Pulmonary artery endothelial cell (primary cell): ENCODE results near the gene UBE2H. TPM values are rescaled to one million over a fixed set of nuclear protein-coding genes. Genes with fewer than 3 reads are reported as not detected.
"Not testable (repeated sequence)": the region's sequence is repeated elsewhere in the genome, so short reads cannot be mapped to it uniquely, and the experiment has no call there.

Experiments
- DNase-seq: peaks from one replicate; pipeline ENCODE4 v3.0.0-alpha.2; 2011; ENCODE audit warnings: low read depth, low spot score
- total RNA-seq: library from RNA; depleted of rRNA; stranded (reverse); fragments of >200 nt; gene quantifications from 2 replicates; pipeline ENCODE4 v1.2.3, GENCODE V29; 2014

Gene UBE2H
- total RNA-seq, 1 donor from 2014 or later, result 83.2 TPM

DNA sequence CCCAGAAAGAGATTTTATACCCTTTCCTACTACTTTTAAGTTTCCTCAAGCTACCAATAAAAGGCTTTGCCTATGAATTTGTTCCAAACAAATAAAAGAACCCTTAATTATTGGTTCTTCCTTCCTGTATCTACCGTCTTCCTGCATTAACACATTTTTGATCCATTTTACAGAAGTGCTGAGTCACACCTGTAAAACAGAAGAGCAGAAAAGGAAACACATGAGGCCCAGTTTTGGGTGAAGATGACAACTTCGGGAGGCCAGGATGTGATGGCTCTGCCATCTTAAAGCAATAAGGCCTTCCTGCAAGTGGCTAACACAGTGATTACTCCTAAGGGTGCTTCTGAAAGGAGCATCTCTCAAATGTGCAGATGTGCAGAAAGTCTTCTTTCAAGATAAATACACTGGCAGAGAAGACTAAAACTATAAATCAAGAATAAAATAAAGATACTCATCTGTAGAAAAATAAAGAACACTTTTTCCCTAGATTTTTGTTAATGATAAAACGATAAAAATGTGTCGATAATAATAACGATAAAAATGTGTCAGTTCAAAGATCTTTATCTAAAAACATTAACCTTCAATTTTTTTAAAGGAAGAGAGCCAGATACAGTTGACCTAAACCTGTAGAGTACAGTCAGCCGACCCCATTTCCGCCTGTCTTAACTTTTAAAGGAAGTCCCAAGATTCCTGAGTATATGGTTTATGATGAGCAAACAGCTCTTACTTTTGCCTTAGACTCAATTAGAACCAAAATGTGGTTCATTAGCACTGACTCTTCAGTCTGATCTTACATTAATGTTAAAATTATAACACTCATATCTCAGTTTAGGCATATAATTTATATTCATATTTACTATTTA is 108.6 kb downstream of the UBE2H start:
- DNase-seq, result no peak

DNA sequence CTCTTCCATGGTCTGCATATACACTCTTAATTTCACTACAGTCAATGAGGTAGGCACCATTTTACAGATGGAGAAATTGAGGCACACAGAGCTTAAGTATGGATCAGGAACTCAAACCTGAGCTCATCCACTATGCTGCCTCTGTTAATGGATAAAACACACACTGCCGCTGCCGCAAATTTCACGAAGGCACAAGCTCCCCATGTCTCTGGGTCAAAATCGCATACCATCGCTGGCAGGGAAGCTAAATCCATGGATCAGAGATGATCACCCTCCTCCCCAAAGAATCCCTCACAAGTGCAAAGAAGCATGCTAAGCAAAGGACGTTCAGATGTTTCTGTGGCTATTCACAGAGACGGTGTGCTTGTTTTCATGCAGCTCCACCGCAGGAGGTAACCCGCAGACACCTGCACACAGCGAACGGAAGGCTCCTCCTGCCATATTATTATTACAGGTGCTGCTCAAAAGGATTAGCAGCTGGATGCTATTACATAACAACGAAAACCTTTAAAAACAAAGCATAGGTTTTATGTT is 109.3 kb downstream of the UBE2H start:
- DNase-seq, result no peak

DNA sequence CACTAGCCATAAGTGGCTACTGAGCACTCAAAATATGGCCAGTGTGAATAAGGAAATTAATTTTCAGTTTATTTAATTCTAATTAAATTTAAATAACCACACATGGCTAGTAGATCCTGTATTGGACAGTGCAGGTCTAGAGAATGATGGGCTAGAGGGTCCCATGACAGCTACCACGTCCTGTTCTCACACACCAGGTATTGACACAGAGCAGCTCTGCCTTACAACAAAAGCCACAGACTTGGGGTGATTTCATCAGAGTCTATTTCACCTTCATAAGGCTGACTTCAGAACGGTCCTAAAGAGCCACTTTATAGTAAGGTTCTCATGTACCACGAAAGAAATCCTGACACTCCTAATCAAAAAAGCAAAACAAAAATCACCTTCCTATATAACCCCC is 111.3 kb downstream of the UBE2H start:
- DNase-seq, result no peak

DNA sequence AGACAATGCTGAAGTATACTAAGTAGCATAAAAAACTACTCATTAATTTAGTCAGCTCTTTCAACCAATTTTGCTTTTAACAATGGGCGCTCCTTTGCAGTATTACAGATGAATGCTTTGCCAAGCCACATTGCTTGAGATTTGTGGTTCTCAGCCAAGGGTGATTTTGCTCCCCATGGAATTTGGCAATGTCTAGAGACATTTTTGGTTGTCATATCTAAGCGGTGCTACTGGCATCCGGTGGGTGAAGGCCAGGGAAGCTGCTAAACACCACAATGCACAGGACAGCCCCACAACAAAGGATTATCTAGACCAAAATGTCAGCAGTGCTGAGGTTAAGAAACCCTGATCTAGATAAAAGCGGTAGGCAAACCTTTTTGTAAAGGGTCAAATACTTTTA is 112.0 kb downstream of the UBE2H start:
- DNase-seq, result no peak

DNA sequence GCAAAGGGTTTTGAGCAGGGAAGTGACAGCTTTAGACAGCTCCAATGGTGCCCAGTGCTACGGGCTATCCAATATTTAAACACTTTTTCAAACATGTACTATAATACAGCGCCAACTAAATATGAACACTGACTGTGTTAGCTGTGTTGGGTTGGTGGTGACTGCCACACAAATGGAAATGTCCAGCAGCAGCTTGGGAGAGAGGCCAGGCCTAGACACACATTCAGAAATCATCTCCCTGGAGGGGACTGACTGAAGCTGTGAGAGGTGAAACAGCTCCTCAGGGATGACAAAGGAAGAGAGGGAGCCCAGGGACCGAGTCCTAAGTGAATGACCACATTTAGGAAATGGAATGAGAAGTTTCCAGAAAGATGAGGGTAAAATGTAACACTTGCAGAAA is 115.8 kb downstream of the UBE2H start:
- DNase-seq, result no peak

DNA sequence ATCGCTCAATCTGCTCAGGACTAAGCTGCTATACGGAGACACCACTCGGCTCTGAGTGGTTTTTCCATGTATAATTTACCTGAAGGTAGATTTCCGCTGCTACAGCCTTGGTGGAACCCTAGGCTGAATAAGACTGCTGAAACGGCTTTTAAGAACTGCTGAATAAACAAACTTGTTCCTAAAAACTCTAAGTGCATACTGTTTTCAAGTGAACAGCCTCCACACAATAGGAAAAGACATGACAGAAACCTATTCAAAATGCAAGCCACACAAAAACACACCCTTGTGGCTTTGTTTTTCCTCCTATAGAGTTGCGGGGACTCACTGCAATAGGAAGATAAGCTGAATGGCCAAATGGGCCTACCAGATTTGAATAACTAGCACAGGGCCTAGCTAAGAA is 117.2 kb downstream of the UBE2H start:
- no peak for DNase-seq

DNA sequence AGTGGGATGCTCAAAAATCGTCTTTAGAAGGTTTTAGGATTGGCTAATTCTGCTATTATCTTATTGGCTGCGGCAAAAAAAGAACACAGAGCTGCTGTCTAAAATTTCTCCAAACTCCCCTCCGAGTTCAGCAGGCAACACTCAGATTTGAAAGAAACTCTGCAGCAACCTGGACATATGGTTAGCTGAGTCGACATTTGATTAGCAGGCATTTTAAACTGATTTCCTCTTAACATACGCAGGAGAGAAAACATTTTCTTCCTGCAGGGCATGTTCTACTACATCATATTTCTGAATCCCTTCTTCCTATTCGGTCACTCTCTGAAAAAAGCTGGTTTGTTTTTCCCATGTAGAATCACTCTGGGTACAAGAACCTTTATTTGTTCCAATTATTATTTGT is 119.4 kb downstream of the UBE2H start:
- not testable (repeated sequence) for DNase-seq

DNA sequence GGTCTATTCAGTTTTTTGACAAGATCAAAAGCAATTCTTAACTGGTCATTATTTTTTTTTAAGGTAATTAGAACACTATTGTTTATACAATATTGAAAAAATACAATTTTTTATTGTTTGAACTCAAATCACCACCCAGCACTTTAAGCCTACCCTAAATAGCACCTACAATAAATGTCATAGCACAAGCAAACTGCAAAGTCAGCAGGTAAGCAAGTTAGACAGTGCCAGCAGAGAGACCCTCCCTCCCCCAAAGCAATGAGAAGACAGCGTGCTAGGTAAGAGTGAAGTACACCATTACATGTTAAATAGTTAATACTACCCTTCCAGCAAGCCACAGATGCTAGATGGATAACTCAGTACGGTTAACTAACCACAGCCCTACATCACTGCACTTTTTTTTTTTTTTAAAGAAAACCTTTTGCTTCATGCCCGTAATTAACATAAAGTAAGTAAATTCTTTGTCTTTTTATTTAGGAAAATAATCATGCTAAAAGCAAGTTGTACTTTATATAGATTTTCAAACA is 120.0 kb downstream of the UBE2H start:
- no peak for DNase-seq

DNA sequence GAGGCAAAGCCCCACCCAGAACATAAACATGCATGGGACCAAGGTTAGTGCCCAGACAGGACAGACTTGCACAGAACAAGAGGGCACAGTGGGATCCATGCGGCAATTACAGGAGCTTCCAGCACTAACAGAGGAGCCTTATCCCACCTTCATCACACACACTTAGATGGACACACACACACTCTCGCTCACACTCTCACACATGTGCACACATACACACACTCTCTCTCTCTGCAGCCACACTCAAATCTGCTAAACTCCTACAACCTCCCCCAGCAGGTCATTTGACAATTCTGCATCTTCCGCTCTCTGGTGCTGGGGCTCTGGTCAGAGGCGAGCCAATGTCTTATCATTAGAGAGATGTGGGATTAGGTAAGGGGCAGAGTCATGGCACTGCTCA is 120.5 kb downstream of the UBE2H start:
- no peak for DNase-seq

DNA sequence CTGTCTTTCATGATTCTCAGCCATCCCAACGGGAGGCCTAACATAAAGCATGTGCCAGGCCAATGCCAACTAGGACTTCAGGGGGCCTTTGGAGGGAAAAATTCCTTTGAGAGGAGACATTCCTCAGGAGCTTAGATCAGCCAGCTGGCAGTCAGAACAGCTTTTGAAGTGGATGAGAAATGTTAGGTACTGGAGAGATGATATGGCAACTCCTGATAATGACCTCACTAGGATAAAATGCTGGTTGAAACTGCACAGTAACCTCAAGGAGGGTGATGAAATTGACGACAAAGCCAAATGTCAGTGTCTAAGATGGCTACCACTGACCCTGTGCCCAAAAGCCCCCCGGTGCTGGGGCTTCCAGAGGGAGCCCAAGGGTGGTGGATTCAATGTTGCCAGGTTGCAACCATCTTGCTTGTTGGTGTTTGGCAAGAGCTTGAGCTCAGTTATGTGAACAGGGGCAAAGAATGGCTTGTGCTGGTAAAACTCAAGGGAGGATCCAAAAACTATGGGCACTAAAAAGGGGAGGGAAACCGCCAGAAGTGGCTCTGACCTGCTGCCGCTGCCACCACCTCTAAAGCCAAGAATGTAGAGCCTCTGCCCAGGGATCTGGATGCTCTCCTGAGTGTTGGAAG is 121.2 kb downstream of the UBE2H start:
- DNase-seq, result no peak

DNA sequence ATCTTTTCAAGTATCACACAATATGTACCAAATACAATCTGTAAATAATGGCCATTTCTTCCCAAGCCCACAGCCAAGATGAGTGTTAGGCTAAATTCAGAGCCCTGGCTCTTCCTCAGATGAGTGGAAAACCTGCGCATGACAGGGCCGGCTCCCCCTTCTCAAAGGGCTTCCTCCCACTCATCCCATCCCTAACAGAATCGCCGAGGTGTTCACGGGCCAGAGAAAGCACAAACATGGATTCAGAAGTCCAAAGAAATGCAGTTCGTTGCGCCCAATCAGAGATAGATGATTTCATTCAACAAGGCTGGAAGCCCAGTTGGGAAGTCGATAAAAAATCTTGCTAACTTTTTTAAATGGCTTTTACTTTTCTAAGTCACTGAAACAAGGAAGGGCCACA is 121.8 kb downstream of the UBE2H start:
- no peak for DNase-seq

DNA sequence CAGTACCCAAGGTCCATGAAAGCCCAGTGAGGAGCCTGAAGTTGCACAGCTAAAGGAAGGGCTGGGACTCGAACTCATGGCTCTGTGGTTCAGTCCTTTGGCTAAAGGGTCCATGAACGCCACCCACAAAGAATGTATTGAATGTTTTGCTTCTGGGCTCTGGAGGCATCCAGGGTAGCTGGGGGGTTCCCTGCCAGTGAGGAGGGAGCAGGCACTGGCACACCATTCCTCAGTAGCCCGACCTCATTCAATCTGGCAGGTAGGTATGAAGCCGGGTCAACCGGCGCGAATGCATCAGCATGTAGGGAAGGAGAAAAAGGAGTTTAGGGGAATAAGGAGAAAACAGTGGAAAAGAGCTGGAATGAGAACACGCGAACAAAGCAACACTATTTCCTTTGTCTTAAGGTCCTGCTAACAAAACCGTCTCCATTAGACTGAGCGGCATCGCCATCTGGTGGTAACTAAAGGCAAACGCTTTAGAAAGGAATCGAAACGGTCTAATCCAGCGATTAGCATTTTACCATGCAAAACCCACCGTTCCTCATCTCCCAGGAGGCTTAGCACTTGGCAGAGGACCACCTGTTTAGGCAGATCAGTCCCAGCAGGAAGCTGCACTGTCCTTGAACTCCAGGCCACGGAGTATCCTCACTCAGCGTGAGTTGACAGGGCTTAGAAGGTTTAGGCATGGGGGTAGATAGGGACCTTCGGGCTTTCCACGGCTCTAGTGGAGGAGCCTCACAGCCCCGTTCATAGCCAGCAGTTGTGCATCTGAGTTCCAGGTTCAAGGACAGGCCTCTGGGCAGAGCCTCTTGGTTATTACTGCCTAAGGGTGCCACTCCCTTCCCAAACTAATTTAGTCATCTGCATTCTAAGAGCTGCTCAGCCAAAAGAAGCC is 122.8 kb downstream of the UBE2H start:
- DNase-seq, result peak; percentile 57

DNA sequence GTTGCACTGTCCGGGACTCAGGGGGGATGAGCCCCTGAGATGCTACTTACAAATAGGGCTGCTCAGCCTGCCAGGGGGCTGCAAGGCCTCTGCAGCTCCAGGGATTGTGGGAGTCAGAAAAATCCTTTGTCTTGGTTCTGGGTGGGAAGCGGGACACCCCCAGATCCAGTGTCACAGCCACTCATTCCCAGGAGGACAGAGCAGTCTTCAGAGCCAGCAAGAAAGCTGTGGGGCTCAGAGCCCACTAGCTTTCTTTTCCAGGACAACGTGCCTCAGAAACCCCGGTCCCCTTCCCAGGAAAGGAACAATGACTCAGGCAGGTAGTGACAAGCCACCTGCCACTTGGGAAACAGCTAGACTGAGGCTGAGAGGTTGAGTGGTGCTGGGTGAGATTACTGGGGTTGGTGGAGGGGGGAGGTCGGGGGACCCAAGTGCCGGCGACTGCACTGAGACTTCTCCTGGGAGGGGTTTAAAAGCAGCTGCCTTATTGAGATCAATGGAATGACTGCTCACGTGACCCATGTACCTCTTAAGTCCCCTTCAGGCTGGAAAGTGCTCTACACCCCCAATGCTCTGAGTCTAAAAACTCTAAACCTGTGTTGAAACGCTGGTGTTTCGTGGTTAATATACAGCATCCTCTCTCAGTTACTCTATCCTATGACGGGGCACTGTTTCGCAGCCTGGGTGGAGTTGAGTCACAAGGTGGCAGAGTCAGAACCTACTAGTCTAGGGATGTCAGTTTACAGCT is 123.6 kb downstream of the UBE2H start:
- DNase-seq, result no peak

DNA sequence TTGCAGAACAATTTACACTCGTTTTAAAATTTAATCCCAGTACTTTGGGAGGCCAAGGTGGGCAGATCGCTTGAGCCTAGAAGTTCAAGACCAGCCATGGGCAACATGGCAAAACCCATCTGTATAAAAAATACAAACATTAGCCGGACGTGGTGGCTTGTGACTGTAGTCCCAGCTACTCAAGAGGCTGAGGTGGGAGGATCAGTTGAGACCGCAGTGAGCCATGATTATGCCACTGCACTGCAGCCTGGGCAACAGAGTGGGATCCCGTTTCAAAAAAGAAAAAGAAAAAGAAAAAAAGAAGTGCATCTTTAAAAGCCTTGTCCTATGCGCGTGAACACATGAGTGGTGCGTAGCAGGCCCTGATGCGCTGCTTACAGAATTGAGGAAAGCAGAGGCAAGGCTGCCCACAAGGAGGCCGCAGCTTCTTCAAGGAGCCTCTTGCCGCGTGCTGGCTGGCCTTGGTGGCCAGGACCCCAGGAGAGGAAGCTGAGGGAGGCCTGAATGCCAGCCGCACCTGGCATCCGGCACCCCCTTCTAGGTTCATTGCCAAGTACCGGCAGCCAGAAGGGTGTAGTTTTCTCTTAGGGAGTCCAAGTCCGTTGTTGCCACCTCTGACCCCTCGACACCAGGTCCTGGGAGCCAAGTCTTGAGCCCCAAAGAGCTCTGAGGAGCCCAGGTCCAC is 124.5 kb downstream of the UBE2H start:
- DNase-seq, result no peak

DNA sequence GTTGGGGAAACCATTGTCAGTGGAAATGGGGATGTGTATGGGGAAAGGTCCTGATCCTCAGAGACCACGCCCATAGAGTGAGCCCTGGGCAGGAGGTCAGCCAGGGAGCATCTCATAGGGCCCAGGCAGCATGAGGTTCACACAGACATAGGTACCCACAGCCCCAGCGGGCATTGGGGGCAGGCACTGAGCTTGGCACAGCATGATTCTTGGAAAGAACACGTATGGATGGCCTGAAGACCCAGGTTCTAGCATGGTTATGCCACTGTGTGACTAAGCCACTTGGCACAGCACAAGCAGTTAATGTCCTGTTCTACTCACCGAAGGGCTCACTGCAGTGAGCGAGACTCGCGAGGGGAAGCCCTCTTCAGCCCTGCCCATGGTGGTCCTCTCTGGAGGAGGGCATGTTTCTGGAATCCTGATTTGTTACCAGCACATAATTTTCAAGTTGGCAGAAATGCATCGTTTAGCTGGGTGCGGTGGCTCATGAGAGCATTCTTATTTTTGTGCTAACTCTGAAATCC is 125.2 kb downstream of the UBE2H start:
- DNase-seq, result no peak

DNA sequence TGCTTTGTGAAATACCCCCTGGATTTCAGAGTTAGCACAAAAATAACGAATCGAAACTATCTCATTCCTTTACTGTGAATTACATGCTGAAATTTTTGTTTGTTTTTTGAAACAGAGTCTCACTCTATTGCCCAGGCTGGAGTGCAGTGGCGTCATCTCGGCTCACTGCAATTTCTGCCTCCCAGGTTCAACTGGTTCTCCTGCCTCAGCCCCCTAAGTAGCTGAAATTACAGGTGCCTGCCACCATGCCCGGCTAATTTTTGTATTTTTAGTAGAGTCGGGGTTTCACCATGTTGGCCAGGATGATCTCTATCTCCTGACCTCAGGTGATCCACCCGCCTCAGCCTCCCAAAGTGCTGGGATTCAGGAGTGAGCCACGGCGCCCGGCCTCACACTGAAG is 125.9 kb downstream of the UBE2H start:
- DNase-seq, result not testable (repeated sequence)

DNA sequence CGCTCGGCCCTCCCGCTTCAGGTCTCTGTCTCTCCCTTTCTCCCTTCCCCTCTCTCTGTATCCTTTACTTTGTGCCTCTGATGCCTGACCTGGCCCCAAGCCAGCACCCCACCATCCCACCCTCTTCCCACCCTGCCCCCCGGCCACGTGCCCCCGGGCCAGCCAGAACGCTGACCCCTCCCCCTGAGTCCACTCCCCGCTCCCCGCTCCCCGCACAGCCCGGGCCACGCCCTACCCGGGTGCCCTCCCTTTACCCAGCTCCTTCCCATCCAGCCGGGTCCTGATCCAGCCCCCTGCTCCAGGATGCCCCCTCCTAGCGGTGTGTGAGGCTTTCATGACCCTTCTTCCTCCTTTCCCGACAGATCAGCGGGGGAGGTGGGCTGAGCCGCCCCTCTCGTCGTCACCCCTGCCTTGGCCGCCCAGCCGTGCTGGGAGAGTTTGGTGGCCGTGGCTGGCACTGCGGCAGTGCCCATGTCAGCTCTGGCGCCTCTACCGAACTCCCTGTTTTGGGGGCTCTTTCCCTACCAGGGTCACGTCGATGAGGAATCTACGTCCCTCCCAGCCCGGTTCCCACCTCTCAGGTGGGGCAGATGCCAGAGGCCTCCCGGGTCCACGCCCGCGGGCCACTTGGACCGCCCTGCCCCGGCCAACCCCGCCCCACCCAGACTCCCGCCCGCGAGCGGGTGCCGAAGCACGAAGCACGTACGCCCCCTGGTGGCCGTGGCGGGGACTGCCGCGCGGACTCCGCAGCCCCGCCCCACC is 127.4 kb downstream of the UBE2H start:
- DNase-seq, result no peak

DNA sequence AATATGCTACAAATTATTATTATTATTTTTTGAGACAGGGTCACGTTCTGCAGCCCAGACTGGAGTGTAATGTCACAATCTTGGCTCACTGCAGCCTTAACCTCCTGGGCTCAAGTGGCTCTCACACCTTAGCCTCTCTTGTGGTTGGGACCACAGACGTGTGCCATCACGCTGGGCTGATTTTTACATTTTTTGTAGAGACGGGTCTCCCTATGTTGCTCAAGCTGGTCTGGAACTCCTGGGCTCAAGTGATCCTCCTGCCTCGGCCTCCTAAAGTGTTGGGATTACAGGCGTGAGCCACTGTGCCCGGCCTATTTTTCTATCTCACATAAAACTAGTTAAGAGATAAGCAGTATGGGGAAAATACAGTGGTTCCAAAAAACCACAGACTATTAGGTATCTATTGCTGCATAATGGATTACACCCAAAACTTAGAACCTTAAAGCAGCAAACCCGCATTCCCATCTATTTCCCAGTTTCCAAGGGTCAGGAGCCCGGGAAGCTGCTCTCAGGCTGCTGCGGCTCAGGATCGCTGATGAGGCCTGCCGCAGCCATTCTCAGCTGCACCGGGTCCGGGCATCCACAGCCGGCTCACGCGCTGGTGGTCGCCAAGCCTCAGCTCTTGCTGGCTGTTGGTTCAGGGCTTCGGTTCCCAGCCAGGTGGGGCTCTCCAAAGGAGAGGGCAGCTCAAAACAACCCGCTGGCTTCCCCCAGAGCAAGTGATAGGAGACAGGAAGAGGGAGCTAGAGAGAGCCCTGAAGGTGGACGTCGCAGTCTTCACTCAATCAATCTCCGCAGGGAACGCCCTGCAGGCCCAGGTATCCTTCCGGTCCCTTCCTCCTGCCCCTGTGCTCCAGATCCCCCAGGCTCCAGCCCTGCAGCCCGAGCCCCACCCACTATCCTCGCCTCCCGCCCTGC is 128.2 kb downstream of the UBE2H start:
- no peak for DNase-seq
